ENCODE results near the gene NGEF. TPM values are rescaled to one million over a fixed set of nuclear protein-coding genes. Genes with fewer than 3 reads are reported as not detected.

NGEF gene
- total and polyA plus RNA-seq, 7 donors: 0.28 to 13.9 (median 10.8) TPM; not detected in 2

- WGBS, 2 donors: 85 to 87% methylated on average over 4 of the region's 4 CpGs
- Histone ChIP-seq H3K9me3 (no peaks in the 10 kb centered on the region), H3K27ac (no peak overlapping the region), H3K4me1 (peaks cover 0 to 16% (median 15%) of the 10 kb centered on the region in 4 donors), H3K27me3 (peaks cover 21 to 38% (median 22%) of the 10 kb centered on the region in 3 donors), H3K4me3 (no peak overlapping the region), H3K36me3 (no peaks in the 10 kb centered on the region)
- TF ChIP-seq POLR2AphosphoS5 (IDR thresholded peaks at IDR 0.05): no peak
- TF ChIP-seq, protein P1, sequence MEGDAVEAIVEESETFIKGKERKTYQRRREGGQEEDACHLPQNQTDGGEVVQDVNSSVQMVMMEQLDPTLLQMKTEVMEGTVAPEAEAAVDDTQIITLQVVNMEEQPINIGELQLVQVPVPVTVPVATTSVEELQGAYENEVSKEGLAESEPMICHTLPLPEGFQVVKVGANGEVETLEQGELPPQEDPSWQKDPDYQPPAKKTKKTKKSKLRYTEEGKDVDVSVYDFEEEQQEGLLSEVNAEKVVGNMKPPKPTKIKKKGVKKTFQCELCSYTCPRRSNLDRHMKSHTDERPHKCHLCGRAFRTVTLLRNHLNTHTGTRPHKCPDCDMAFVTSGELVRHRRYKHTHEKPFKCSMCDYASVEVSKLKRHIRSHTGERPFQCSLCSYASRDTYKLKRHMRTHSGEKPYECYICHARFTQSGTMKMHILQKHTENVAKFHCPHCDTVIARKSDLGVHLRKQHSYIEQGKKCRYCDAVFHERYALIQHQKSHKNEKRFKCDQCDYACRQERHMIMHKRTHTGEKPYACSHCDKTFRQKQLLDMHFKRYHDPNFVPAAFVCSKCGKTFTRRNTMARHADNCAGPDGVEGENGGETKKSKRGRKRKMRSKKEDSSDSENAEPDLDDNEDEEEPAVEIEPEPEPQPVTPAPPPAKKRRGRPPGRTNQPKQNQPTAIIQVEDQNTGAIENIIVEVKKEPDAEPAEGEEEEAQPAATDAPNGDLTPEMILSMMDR (IDR thresholded peaks at IDR 0.05): no peak
- intact Hi-C loops (cut with DNase I): no loop called here
- no peak for DNase-seq
Measured at GRCh38 chr2:232931636-232932035, 81.4 kb downstream of the NGEF start.

DNA sequence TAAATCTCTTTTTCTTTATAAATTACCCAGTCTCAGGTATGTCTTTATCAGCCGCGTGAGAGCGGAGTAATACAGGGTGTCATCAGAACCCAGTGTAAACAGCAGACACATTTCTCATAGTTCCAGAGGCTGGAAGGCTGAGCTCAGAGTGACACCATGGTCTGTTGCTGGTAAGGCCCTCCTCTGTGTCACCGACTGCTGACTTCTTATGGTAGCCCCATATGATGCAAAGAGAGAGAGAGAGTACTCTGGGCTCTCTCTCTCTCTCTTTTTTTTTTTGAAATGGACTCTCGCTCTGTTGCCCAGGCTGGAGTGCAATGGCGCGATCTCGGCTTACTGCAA is 83.0 kb downstream of the NGEF start:
- Histone ChIP-seq H3K9me3 (no peaks in the 10 kb centered on the region), H3K36me3 (no peaks in the 10 kb centered on the region), H3K27me3 (peaks cover 32 to 54% (median 35%) of the 10 kb centered on the region in 3 donors), H3K4me1 (peaks cover 0 to 21% (median 15%) of the 10 kb centered on the region in 4 donors), H3K27ac (no peak overlapping the region), H3K4me3 (no peak overlapping the region)
- TF ChIP-seq, protein P1 (IDR thresholded peaks at IDR 0.05): no peak
- TF ChIP-seq POLR2A (IDR thresholded peaks at IDR 0.05): no peak
- no peak for TF ChIP-seq EP300 (IDR thresholded peaks at IDR 0.05)
- no peak for TF ChIP-seq POLR2AphosphoS5 (IDR thresholded peaks at IDR 0.05)
- intact Hi-C loops (cut with DNase I): no loop called here
- WGBS, 2 donors: 82 to 84% methylated on average over 8 of the region's 8 CpGs
- no peak for DNase-seq

GRCh38 chr2:232929303-232930058 is 83.6 kb downstream of the NGEF start:
- 78 to 86% methylated on average over 9 of the region's 9 CpGs for WGBS, 2 donors
- DNase-seq: no peak
- H3K4me1 ChIP-seq: peaks cover 0 to 21% (median 15%) of the 10 kb centered on the region in 4 donors
- H3K9me3 ChIP-seq: no peaks in the 10 kb centered on the region
- H3K27me3 ChIP-seq: peaks cover 32 to 60% (median 35%) of the 10 kb centered on the region in 3 donors
- no peaks in the 10 kb centered on the region for H3K36me3 ChIP-seq
- intact Hi-C loops (cut with DNase I): no loop called here
- no peak overlapping the region for H3K4me3 ChIP-seq
- TF ChIP-seq POLR2A (IDR thresholded peaks at IDR 0.05) (no peak), POLR2AphosphoS5 (IDR thresholded peaks at IDR 0.05) (no peak), EP300 (IDR thresholded peaks at IDR 0.05) (no peak)
- TF ChIP-seq, protein P1 (IDR thresholded peaks at IDR 0.05): no peak
- H3K27ac ChIP-seq: no peak overlapping the region

- H3K27me3 ChIP-seq: peaks cover 32 to 62% (median 35%) of the 10 kb centered on the region in 3 donors
- H3K36me3 ChIP-seq: no peaks in the 10 kb centered on the region
- H3K27ac ChIP-seq: no peak overlapping the region
- no peak for TF ChIP-seq EP300 (IDR thresholded peaks at IDR 0.05)
- TF ChIP-seq, protein P1 (IDR thresholded peaks at IDR 0.05): no peak
- no peak for TF ChIP-seq POLR2AphosphoS5 (IDR thresholded peaks at IDR 0.05)
- TF ChIP-seq POLR2A (IDR thresholded peaks at IDR 0.05): no peak
- 41 to 77% methylated on average over 56 of the region's 56 CpGs for WGBS, 2 donors
- H3K4me1 ChIP-seq: peaks cover 0 to 21% (median 15%) of the 10 kb centered on the region in 4 donors
- DNase-seq: no peak
- intact Hi-C loops (cut with DNase I): no loop called here
- H3K9me3 ChIP-seq: no peaks in the 10 kb centered on the region
- H3K4me3 ChIP-seq: peak overlapping the region in 2 of 4 donors; percentile 13 to 33
Measured at GRCh38 chr2:232928551-232929302, 84.3 kb downstream of the NGEF start.
